Measurements from ENCODE around the gene KLK5. TPM values are rescaled to one million over a fixed set of nuclear protein-coding genes. Genes with fewer than 3 reads are reported as not detected.
"Not testable (repeated sequence)": the region's sequence is repeated elsewhere in the genome, so short reads cannot be mapped to it uniquely, and the experiment has no call there.

Gene KLK5
- total RNA-seq, 1 experiment from 2014 or later, result not detected

GRCh38 chr19:50897612-50898011, 55.2 kb downstream of the KLK5 start:
- intact Hi-C loops (cut with micrococcal nuclease; ENCODE audit: unreplicated experiment), result no loop called here
- H3K9me3 ChIP-seq, result no peaks in the 10 kb centered on the region

GRCh38 chr19:50897191-50897607, 55.6 kb downstream of the KLK5 start:
- H3K4me1 ChIP-seq, result no peaks in the 10 kb centered on the region
- no TSS peak for BruUV-seq (replicated peaks)
- POLR2A ChIA-PET, result no interaction called here

More at GRCh38 chr19:50897612-50898011, 55.2 kb downstream of the KLK5 start:
- Histone ChIP-seq H3K27me3 (replicated peaks; ENCODE audit: control insufficient read depth, insufficient read depth, low read length) (no peaks in the 10 kb centered on the region), H3K4me1 (no peaks in the 10 kb centered on the region), H3K4me3 (ENCODE audit: low read depth, low read length) (no peak overlapping the region), H3K36me3 (ENCODE audit: control insufficient read depth, insufficient read depth, low read length) (no peaks in the 10 kb centered on the region)
- BruUV-seq (replicated peaks), result no TSS peak
- Mint-ChIP-seq H3K36me3 (ENCODE audit: insufficient read depth, unreplicated experiment) (no peaks in the 10 kb centered on the region), H3K4me1 (ENCODE audit: low read depth, unreplicated experiment) (no peaks in the 10 kb centered on the region), H3K4me3 (ENCODE audit: unreplicated experiment) (no peak overlapping the region), H3K27me3 (ENCODE audit: insufficient read depth, unreplicated experiment) (peaks cover 10% of the 10 kb centered on the region), H3K27ac (ENCODE audit: unreplicated experiment) (no peak overlapping the region), H3K9me3 (ENCODE audit: unreplicated experiment) (no peaks in the 10 kb centered on the region)
- DNase-seq, result no peak
- TF ChIP-seq, protein P1, sequence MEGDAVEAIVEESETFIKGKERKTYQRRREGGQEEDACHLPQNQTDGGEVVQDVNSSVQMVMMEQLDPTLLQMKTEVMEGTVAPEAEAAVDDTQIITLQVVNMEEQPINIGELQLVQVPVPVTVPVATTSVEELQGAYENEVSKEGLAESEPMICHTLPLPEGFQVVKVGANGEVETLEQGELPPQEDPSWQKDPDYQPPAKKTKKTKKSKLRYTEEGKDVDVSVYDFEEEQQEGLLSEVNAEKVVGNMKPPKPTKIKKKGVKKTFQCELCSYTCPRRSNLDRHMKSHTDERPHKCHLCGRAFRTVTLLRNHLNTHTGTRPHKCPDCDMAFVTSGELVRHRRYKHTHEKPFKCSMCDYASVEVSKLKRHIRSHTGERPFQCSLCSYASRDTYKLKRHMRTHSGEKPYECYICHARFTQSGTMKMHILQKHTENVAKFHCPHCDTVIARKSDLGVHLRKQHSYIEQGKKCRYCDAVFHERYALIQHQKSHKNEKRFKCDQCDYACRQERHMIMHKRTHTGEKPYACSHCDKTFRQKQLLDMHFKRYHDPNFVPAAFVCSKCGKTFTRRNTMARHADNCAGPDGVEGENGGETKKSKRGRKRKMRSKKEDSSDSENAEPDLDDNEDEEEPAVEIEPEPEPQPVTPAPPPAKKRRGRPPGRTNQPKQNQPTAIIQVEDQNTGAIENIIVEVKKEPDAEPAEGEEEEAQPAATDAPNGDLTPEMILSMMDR (IDR thresholded peaks at IDR 0.05; ENCODE audit: insufficient read depth in 1 of 2, low read depth in 1 of 2, low read length in 1 of 2, severe bottlenecking in 1 of 2, unreplicated experiment in 1 of 2), result no peak
- ChIA-PET CTCF (no interaction called here), POLR2A (no interaction called here)

GRCh38 chr19:50896591-50897190, 56.1 kb downstream of the KLK5 start:
- peaks cover 10% of the 10 kb centered on the region for H3K27me3 Mint-ChIP-seq (ENCODE audit: insufficient read depth, unreplicated experiment)
- Histone ChIP-seq H3K4me1 (no peaks in the 10 kb centered on the region), H3K27me3 (replicated peaks; ENCODE audit: control insufficient read depth, insufficient read depth, low read length) (no peaks in the 10 kb centered on the region), H3K36me3 (ENCODE audit: control insufficient read depth, insufficient read depth, low read length) (no peaks in the 10 kb centered on the region), H3K4me3 (ENCODE audit: low read depth, low read length) (no peak overlapping the region), H3K9me3 (no peaks in the 10 kb centered on the region)
- BruUV-seq (replicated peaks), result no TSS peak
- no peak for DNase-seq
- CTCF ChIA-PET, result no interaction called here
- H3K4me1 Mint-ChIP-seq (ENCODE audit: low read depth, unreplicated experiment), result no peaks in the 10 kb centered on the region
- POLR2A ChIA-PET, result no interaction called here
- TF ChIP-seq, protein P1 (IDR thresholded peaks at IDR 0.05; ENCODE audit: insufficient read depth in 1 of 2, low read depth in 1 of 2, low read length in 1 of 2, severe bottlenecking in 1 of 2, unreplicated experiment in 1 of 2), result no peak
- no peak overlapping the region for H3K27ac Mint-ChIP-seq (ENCODE audit: unreplicated experiment)
- H3K36me3 Mint-ChIP-seq (ENCODE audit: insufficient read depth, unreplicated experiment), result no peaks in the 10 kb centered on the region
- intact Hi-C loops (cut with micrococcal nuclease; ENCODE audit: unreplicated experiment), result no loop called here
- H3K4me3 Mint-ChIP-seq (ENCODE audit: unreplicated experiment), result no peak overlapping the region
- H3K9me3 Mint-ChIP-seq (ENCODE audit: unreplicated experiment), result no peaks in the 10 kb centered on the region

More at GRCh38 chr19:50897191-50897607, 55.6 kb downstream of the KLK5 start:
- Mint-ChIP-seq H3K4me3 (ENCODE audit: unreplicated experiment) (no peak overlapping the region), H3K4me1 (ENCODE audit: low read depth, unreplicated experiment) (no peaks in the 10 kb centered on the region), H3K27ac (ENCODE audit: unreplicated experiment) (no peak overlapping the region), H3K36me3 (ENCODE audit: insufficient read depth, unreplicated experiment) (no peaks in the 10 kb centered on the region), H3K27me3 (ENCODE audit: insufficient read depth, unreplicated experiment) (peaks cover 10% of the 10 kb centered on the region), H3K9me3 (ENCODE audit: unreplicated experiment) (no peaks in the 10 kb centered on the region)
- no peaks in the 10 kb centered on the region for H3K27me3 ChIP-seq (replicated peaks; ENCODE audit: control insufficient read depth, insufficient read depth, low read length)
- intact Hi-C loops (cut with micrococcal nuclease; ENCODE audit: unreplicated experiment), result no loop called here
- CTCF ChIA-PET, result no interaction called here
- TF ChIP-seq, protein P1 (IDR thresholded peaks at IDR 0.05; ENCODE audit: insufficient read depth in 1 of 2, low read depth in 1 of 2, low read length in 1 of 2, severe bottlenecking in 1 of 2, unreplicated experiment in 1 of 2), result no peak
- no peaks in the 10 kb centered on the region for H3K9me3 ChIP-seq
- no peak for DNase-seq
- no peaks in the 10 kb centered on the region for H3K36me3 ChIP-seq (ENCODE audit: control insufficient read depth, insufficient read depth, low read length)
- H3K4me3 ChIP-seq (ENCODE audit: low read depth, low read length), result no peak overlapping the region

DNA sequence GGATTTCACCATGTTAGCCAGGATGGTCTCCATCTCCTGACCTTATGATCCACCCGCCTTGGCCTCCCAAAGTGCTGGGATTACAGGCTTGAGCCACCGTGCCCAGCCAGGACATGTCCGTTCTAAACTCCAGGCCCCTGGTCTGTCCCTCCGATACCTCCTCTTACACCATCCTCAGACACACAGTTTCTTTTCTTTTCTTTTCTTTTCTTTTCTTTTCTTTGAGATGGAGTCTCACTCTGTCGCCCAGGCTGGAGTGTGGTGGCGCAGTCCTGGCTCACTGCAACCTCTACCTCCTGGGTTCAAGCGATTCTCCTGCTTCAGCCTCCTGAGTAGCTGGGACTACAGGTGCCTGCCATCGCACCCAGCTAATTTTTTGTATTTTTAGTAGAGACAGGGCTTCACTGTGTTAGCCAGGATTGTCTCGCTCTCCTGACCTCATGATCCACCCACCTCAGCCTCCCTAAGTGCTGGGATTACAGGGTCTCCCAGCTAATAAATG, 56.7 kb downstream of the KLK5 start:
- not testable (repeated sequence) for H3K27me3 Mint-ChIP-seq (ENCODE audit: insufficient read depth, unreplicated experiment); H3K27ac Mint-ChIP-seq (ENCODE audit: unreplicated experiment)

More for the DNA sequence above, 56.7 kb downstream of the KLK5 start:
- POLR2A ChIA-PET; DNase-seq; H3K9me3 ChIP-seq; H3K36me3 Mint-ChIP-seq (ENCODE audit: insufficient read depth, unreplicated experiment); intact Hi-C loops (cut with micrococcal nuclease; ENCODE audit: unreplicated experiment); H3K27me3 ChIP-seq (replicated peaks; ENCODE audit: control insufficient read depth, insufficient read depth, low read length); CTCF ChIA-PET; BruUV-seq (replicated peaks); H3K9me3 Mint-ChIP-seq (ENCODE audit: unreplicated experiment); H3K4me3 ChIP-seq (ENCODE audit: low read depth, low read length); H3K4me3 Mint-ChIP-seq (ENCODE audit: unreplicated experiment); H3K36me3 ChIP-seq (ENCODE audit: control insufficient read depth, insufficient read depth, low read length); H3K4me1 ChIP-seq; H3K4me1 Mint-ChIP-seq (ENCODE audit: low read depth, unreplicated experiment): not testable (repeated sequence)
